HCT116 (cell line): Measurements from ENCODE around the gene TTC19.
"Not testable (repeated sequence)": the region's sequence is repeated elsewhere in the genome, so short reads cannot be mapped to it uniquely, and the experiment has no call there.

Experiments used
- CTCF ChIP-seq, 3 experiments: fragments of 200-600 bp in 1 of 3; sonication (generic) in 1 of 3; IDR thresholded peaks in 2 of 3; conservative IDR thresholded peaks in 1 of 3; 2 replicates each; pipeline ENCODE4 v1.5.1; 2012 to 2017; ENCODE audit warnings: low read depth in 2 of 3, low read length in 2 of 3, antibody characterized with exemption in 1 of 3, borderline replicate concordance in 1 of 3, control low read depth in 1 of 3, mild to moderate bottlenecking in 1 of 3, mixed read lengths in 1 of 3, mixed run types in 1 of 3, moderate library complexity in 1 of 3; ENCODE audit not compliant: insufficient read depth in 1 of 3
- SP1 ChIP-seq: IDR thresholded peaks from 2 replicates; pipeline ENCODE4 v1.6.1; 2012; ENCODE audit warnings: low read depth

- TF ChIP-seq SP1; CTCF (IDR thresholded peaks at IDR 0.05 in 2 of 3, conservative IDR thresholded peaks at IDR 0.05 in 1 of 3; ENCODE audit: borderline replicate concordance in 1 of 3, insufficient read depth in 1 of 3, low read depth in 2 of 3, low read length in 2 of 3): not testable (repeated sequence)
Measured at GRCh38 chr17:15979013-15979412, 20.6 kb upstream of the TTC19 start.
